K562 (cell line): ENCODE measurements around the gene SLC7A14. TPM values are rescaled to one million over a fixed set of nuclear protein-coding genes. Genes with fewer than 3 reads are reported as not detected.
A peak's percentile ranks its signal among the peaks of the same experiment; 100 is the strongest.

Experiments used
- ATAC-seq: fragments of 200-7000 bp; cut with Tn5 transposase; 3 replicates; pipeline ENCODE4 v1.9.1; 2020; ENCODE audit warnings: moderate library complexity
- BruUV-seq: library from RNA; stranded (reverse); fragments of 400-500 nt; replicated peaks from 2 replicates; lab custom pipeline; 2021; lab: Mats Ljungman, UMichigan
- CTCF ChIA-PET: fragments of 300-600 bp; formaldehyde crosslinking; extraction: SDS; loops from one replicate; lab custom pipeline; 2021; ENCODE audit warnings: low intra/inter-chr PET ratio; lab: Yijun Ruan, JAX
- POLR2A ChIA-PET: fragments of 300-600, 350-650 bp; sonication (Branson Sonifier 250); formaldehyde crosslinking; extraction: SDS; loops from one replicate; lab custom pipeline; 2021; ENCODE audit warnings: antibody characterized with exemption, inconsistent platforms; lab: Yijun Ruan, JAX
- DNase-seq, 4 experiments: peaks; one replicate each; pipeline versions ENCODE4 v3.0.0 to v3.0.0-alpha.2; 2011 to 2018; ENCODE audit warnings: low spot score in 3 of 4, mixed read lengths in 3 of 4; ENCODE audit errors: extremely low read depth in 1 of 4
- FAIRE-seq: peaks from 2 replicates; lab custom pipeline; 2011; peaks lifted over from hg19 to GRCh38; lab: Jason Lieb, UNC
- H2AFZ ChIP-seq: 2 replicates; pipeline ENCODE4 v1.6.0; 2011; ENCODE audit warnings: low read depth, low read length, control low read depth, inconsistent platforms
- H3K27ac ChIP-seq: fragments of 200-600 bp; 3 replicates; pipeline ENCODE4 v1.8.0; 2011; ENCODE audit warnings: low read depth, mild to moderate bottlenecking, control low read depth, inconsistent platforms, low read length, moderate library complexity, mixed read lengths; ENCODE audit errors: extremely low read depth
- H3K27me3 ChIP-seq, 2 experiments: fragments of 300-600 bp in 1 of 2; 2 replicates in 1 of 2; 3 replicates in 1 of 2; pipeline versions ENCODE4 v1.6.0 to v1.8.0; 2011; ENCODE audit warnings: inconsistent platforms in 2 of 2, low read length in 2 of 2, mild to moderate bottlenecking in 1 of 2, mixed read lengths in 1 of 2, moderate library complexity in 1 of 2; ENCODE audit not compliant: control insufficient read depth in 2 of 2, insufficient read depth in 2 of 2
- H3K36me3 ChIP-seq: fragments of 300-600 bp; 3 replicates; pipeline ENCODE4 v1.8.0; 2011; ENCODE audit warnings: mild to moderate bottlenecking, low read length, inconsistent platforms; ENCODE audit not compliant: control insufficient read depth, insufficient read depth
- H3K4me1 ChIP-seq, 2 experiments: fragments of 200-600 bp in 1 of 2; replicated peaks in 1 of 2; 2 replicates in 1 of 2; 3 replicates in 1 of 2; pipeline versions ENCODE4 v1.5.1 to v1.8.0; 2011; ENCODE audit warnings: inconsistent platforms in 2 of 2, low read length in 2 of 2, mild to moderate bottlenecking in 1 of 2, mixed read lengths in 1 of 2, moderate library complexity in 1 of 2; ENCODE audit not compliant: control insufficient read depth in 2 of 2, insufficient read depth in 2 of 2
- H3K4me2 ChIP-seq: 2 replicates; pipeline ENCODE4 v1.6.1; 2011; ENCODE audit warnings: low read length, control low read depth, inconsistent platforms, mixed read lengths; ENCODE audit not compliant: insufficient read depth
- H3K4me3 ChIP-seq: fragments of 200-600 bp; sonication (generic), shearing (Covaris generic); 2 replicates; pipeline ENCODE4 v1.5.1; 2016; ENCODE audit warnings: control low read depth, inconsistent platforms
- H3K79me2 ChIP-seq: fragments of 200-600 bp; 3 replicates; pipeline ENCODE4 v1.8.0; 2011; ENCODE audit warnings: low read length, inconsistent platforms; ENCODE audit not compliant: control insufficient read depth, insufficient read depth
- H3K9ac ChIP-seq, 2 experiments: 2 replicates each; pipeline versions ENCODE4 v1.6.0 to v1.6.1; 2011; ENCODE audit warnings: low read depth in 2 of 2, low read length in 2 of 2, control low read depth in 1 of 2, inconsistent platforms in 1 of 2, mild to moderate bottlenecking in 1 of 2, mixed read lengths in 1 of 2; ENCODE audit not compliant: insufficient read depth in 1 of 2
- H3K9me1 ChIP-seq: one replicate; pipeline ENCODE4 v1.6.0; 2011; ENCODE audit warnings: inconsistent platforms, mild to moderate bottlenecking, low read length, moderate library complexity; ENCODE audit not compliant: control insufficient read depth, insufficient read depth
- H3K9me3 ChIP-seq: replicated peaks from 2 replicates; pipeline ENCODE4 v1.5.1; 2011; ENCODE audit warnings: low read depth, low read length, inconsistent platforms; ENCODE audit not compliant: control insufficient read depth, insufficient read depth
- H4K20me1 ChIP-seq: replicated peaks from 2 replicates; pipeline ENCODE4 v1.6.1; 2011; ENCODE audit warnings: low read length, inconsistent platforms, mixed read lengths; ENCODE audit not compliant: control insufficient read depth, insufficient read depth
- CHD2 ChIP-seq: IDR thresholded peaks from 2 replicates; pipeline ENCODE4 v1.6.1; 2011; ENCODE audit warnings: low read depth, low read length
- CREM ChIP-seq: IDR thresholded peaks from 2 replicates; pipeline ENCODE4 v1.6.1; 2014; ENCODE audit warnings: antibody characterized with exemption, low read depth
- GABPB2 ChIP-seq: fragments of 250-450 bp; sonication (Bioruptor Pico); conservative IDR thresholded peaks from 2 replicates; pipeline ENCODE4 v1.5.1; 2021; ENCODE audit warnings: mild to moderate bottlenecking
- HES1 ChIP-seq: fragments of 450-650 bp; IDR thresholded peaks from 2 replicates; pipeline ENCODE4 v1.6.1; 2016; ENCODE audit warnings: low read depth, mild to moderate bottlenecking, moderate library complexity
- MEF2A ChIP-seq: IDR thresholded peaks from 2 replicates; pipeline ENCODE4 v1.6.1; 2011; ENCODE audit warnings: low read depth, mild to moderate bottlenecking, low read length, moderate library complexity; ENCODE audit not compliant: control insufficient read depth
- RNF2 ChIP-seq: sonication (generic); IDR thresholded peaks from 2 replicates; pipeline ENCODE4 v1.6.1; 2016
- TRIM28 ChIP-seq: fragments of 450-650 bp; IDR thresholded peaks from 2 replicates; pipeline ENCODE4 v1.6.1; 2017
- ZNF143 ChIP-seq: sonication (generic); formaldehyde crosslinking; IDR thresholded peaks from 2 replicates; pipeline ENCODE4 v1.9.0; 2022; ENCODE audit warnings: mild to moderate bottlenecking, missing genetic modification reagents
- WGBS: fragments of 100-300 bp; shearing (Covaris generic); methylation state at CpG from one replicate; pipeline ENCODE4 v1.1.6; 2016; ENCODE audit warnings: low coverage, mixed read lengths; ENCODE audit not compliant: insufficient coverage; ENCODE audit errors: missing lambda C conversion rate; 5-methylcytosine and 5-hydroxymethylcytosine counted together
- in situ Hi-C: fragments of 300-500 bp; cut with MboI; formaldehyde crosslinking; loops from 4 replicates; pipeline ENCODE4 v1.15.0; 2018; ENCODE audit warnings: inconsistent platforms, mixed read lengths
- intact Hi-C: fragments of 100-400 bp; cut with micrococcal nuclease; formaldehyde crosslinking; loops from 2 replicates; pipeline ENCODE4 v1.14.2; 2022
- polyA plus RNA-seq, 8 experiments: library from polyadenylated mRNA; depleted of rRNA in 4 of 8; stranded (reverse) in 5 of 8; unstranded in 3 of 8; fragments of >200 nt; fragmentation: Nextera tagmentation in 2 of 8; fragmentation: Illumina TruSeq in 1 of 8; extraction: Ambion mirVana in 2 of 8; extraction: Trizol in 1 of 8; gene quantifications; 2 replicates each; pipeline versions ENCODE4 v1.2.1 to v1.2.3, GENCODE V29; 2011 to 2014; ENCODE audit warnings: inconsistent platforms in 1 of 8, missing spikeins in 1 of 8
- total RNA-seq, 7 experiments: library from RNA; depleted of rRNA in 6 of 7; stranded (reverse); fragments of >200 nt in 6 of 7; fragmentation: Illumina TruSeq in 2 of 7; extraction: Trizol in 2 of 7; gene quantifications; 2 replicates each; pipeline versions ENCODE4 v1.2.1 to v1.2.3, GENCODE V29; 2011 to 2021; ENCODE audit warnings: low replicate concordance in 1 of 7

The SLC7A14 gene
- total and polyA plus RNA-seq, 9 of the 15 experiments (the other 6 are each of a cell fraction or from before 2014, with no cell fraction given) = not detected

- Histone ChIP-seq H4K20me1 (no peaks in the 10 kb centered on the region), H3K9me3 (no peaks in the 10 kb centered on the region), H3K27me3 (no peaks in the 10 kb centered on the region; a peak in 1 of 5 replicates), H3K9ac (no peak overlapping the region), H3K4me1 (peaks cover 5 to 15% of the 10 kb centered on the region in 2 experiments; a peak in 4 of 5 replicates), H3K4me3 (no peak overlapping the region), H3K9me1 (no peaks in the 10 kb centered on the region)
- ChIA-PET CTCF (no interaction called here), POLR2A (interaction anchor here (0.6 to 1.8 kb wide), 2 partner anchors 9 to 282 kb away, joined by 5 read pairs; no protein-coding TSS in a partner anchor)
- in situ Hi-C loops (loop anchor here (10.0 kb wide), 1 partner anchor 266 kb away; no protein-coding TSS in a partner anchor), intact Hi-C loops (loop anchor here (5.0 kb wide), 1 partner anchor 68 kb away; no protein-coding TSS in a partner anchor)
- ATAC-seq = no peak
- TF ChIP-seq RNF2 (no peak), HES1 (no peak), MEF2A (no peak), CREM (no peak), TRIM28 (no peak), ZNF143 (CRISPR knock-in tag) (no peak), GABPB2 (CRISPR knock-in tag) (no peak), CHD2 (no peak)
- TF ChIP-seq, all 486 proteins: peak for 0
- Histone ChIP-seq H3K27ac (no peak overlapping the region), H3K79me2 (no peaks in the 10 kb centered on the region), H3K36me3 (no peaks in the 10 kb centered on the region), H2AFZ (0 out of 2 replicates have a peak overlapping the region, but pooled peaks have one; percentile 6), H3K4me2 (no peak overlapping the region)
- DNase-seq (no peak), FAIRE-seq (no peak)
- WGBS = 65% methylated on average over 1 of the region's 1 CpG
- no TSS peak for BruUV-seq
Measured at GRCh38 chr3:170429050-170429449, 156.8 kb downstream of the SLC7A14 start.
